K562 (cell line): ENCODE measurements around the gene MTHFD2.

Experiments used
- IRF2 ChIP-seq: sonication (generic); formaldehyde crosslinking; IDR thresholded peaks from 2 replicates; pipeline ENCODE4 v1.8.1; 2022; ENCODE audit warnings: mild to moderate bottlenecking, missing genetic modification reagents
- THAP12 ChIP-seq: fragments of 250-450 bp; sonication (Bioruptor Pico); IDR thresholded peaks from 2 replicates; pipeline ENCODE4 v1.9.0; 2021; ENCODE audit warnings: mild to moderate bottlenecking, inconsistent platforms
- YY1 ChIP-seq, 3 experiments: IDR thresholded peaks; 2 replicates each; pipeline ENCODE4 v1.6.1; 2011; ENCODE audit warnings: low read length in 2 of 3, mild to moderate bottlenecking in 2 of 3, moderate library complexity in 2 of 3, borderline replicate concordance in 1 of 3, control low read depth in 1 of 3, low read depth in 1 of 3; ENCODE audit not compliant: insufficient read depth in 3 of 3, insufficient replicate concordance in 2 of 3, control insufficient read depth in 1 of 3, insufficient read length in 1 of 3; ENCODE audit errors: extremely low read depth in 1 of 3
- TF ChIP-seq, protein P1 (sequence below), 3 experiments: IDR thresholded peaks in 2 of 3; conservative IDR thresholded peaks in 1 of 3; 2 replicates each; pipeline ENCODE4 v1.5.1; 2011 to 2012; ENCODE audit warnings: low read length in 3 of 3, mild to moderate bottlenecking in 3 of 3, control low read depth in 2 of 3, improper control_type of control experiment in 1 of 3, inconsistent platforms in 1 of 3, low read depth in 1 of 3, mixed read lengths in 1 of 3, moderate library complexity in 1 of 3; ENCODE audit not compliant: insufficient read depth in 2 of 3

DNA sequence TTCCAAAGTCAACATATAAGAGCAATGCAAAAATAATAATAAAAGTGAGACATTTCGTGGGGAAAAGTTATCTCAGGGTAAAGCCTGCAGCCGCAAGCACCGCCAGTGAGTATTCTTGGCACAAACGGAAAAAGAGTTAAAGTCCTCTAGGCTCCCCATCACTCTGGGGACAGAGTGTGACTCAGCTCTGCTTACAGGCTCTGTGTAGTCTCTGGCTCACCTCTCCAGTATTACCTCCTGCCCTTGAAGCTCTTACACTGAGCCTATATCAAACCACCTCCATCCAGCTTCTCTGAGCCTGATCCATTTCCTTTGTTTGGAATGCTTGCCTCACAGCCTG lies 55.5 kb downstream of the MTHFD2 start:
- TF ChIP-seq, protein P1, sequence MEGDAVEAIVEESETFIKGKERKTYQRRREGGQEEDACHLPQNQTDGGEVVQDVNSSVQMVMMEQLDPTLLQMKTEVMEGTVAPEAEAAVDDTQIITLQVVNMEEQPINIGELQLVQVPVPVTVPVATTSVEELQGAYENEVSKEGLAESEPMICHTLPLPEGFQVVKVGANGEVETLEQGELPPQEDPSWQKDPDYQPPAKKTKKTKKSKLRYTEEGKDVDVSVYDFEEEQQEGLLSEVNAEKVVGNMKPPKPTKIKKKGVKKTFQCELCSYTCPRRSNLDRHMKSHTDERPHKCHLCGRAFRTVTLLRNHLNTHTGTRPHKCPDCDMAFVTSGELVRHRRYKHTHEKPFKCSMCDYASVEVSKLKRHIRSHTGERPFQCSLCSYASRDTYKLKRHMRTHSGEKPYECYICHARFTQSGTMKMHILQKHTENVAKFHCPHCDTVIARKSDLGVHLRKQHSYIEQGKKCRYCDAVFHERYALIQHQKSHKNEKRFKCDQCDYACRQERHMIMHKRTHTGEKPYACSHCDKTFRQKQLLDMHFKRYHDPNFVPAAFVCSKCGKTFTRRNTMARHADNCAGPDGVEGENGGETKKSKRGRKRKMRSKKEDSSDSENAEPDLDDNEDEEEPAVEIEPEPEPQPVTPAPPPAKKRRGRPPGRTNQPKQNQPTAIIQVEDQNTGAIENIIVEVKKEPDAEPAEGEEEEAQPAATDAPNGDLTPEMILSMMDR (IDR thresholded peaks at IDR 0.05 in 2 of 3, conservative IDR thresholded peaks at IDR 0.05 in 1 of 3; ENCODE audit: insufficient read depth in 2 of 3, low read depth in 1 of 3, low read length in 3 of 3) = no peak
- no peak for TF ChIP-seq THAP12
- no peak for TF ChIP-seq YY1 (IDR thresholded peaks at IDR 0.05; ENCODE audit: borderline replicate concordance in 1 of 3, control insufficient read depth in 1 of 3, extremely low read depth in 1 of 3, insufficient read depth in 3 of 3, insufficient read length in 1 of 3, insufficient replicate concordance in 2 of 3, low read depth in 1 of 3, low read length in 2 of 3)
- TF ChIP-seq IRF2 (CRISPR knock-in tag) = no peak
